ENCODE measurements around the gene TWF1. TPM values are rescaled to one million over a fixed set of nuclear protein-coding genes. Genes with fewer than 3 reads are reported as not detected.

TWF1 gene
- total RNA-seq (2014; rRNA removed) (167 and 226 TPM in 2 replicates), Bru-seq, nascent RNA (percentile 96 among the genes with signal in this experiment), BruChase-seq, experiment 1, labeled RNA remaining after a 6-hour chase (percentile 98 among the genes with signal in this experiment), BruChase-seq, experiment 2, labeled RNA remaining after a 2-hour chase (percentile 97 among the genes with signal in this experiment)
- long read RNA-seq, transcript TWF1-201 (9 exons, 3,045 nt): major isoform, 383 of 469 reads
- long read RNA-seq, partial matches to known transcripts: 23 of 469 reads
- long read RNA-seq, other reads (novel, unspliced or antisense): 56 of 469 reads

GRCh38 chr12:43805860-43806736 is at the start of gene TWF1:
Gene TWF1, minus strand, starts transcription at chr12:43806317. Its CDS starts 72 bp downstream, at chr12:43806245.
- no peaks in the 10 kb centered on the region for H3K27me3 ChIP-seq (ENCODE audit: low read length)
- H3K36me3 ChIP-seq (ENCODE audit: low read depth, low read length): peaks cover 13% of the 10 kb centered on the region
- no peaks in the 10 kb centered on the region for H3K9me3 ChIP-seq (ENCODE audit: low read length)
- H3K9ac ChIP-seq (ENCODE audit: low read length): peak within 1 kb of the TSS; percentile 90
- intact Hi-C loops (cut with micrococcal nuclease): no loop called here
- peaks cover 51% of the 10 kb centered on the region for H3K79me2 ChIP-seq (ENCODE audit: low read length)
- H3K4me3 ChIP-seq (ENCODE audit: low read length): peak within 1 kb of the TSS; percentile 91
- peak within 1 kb of the TSS; percentile 96 for H3K4me2 ChIP-seq (ENCODE audit: low read length)
- ChIA-PET POLR2A (ENCODE audit: unreplicated experiment) (interaction anchor here (0.6 to 1.2 kb wide), 3 partner anchors 9 to 75 kb away, joined by 4 to 7 read pairs (median 6); no protein-coding TSS in a partner anchor), CTCF (interaction anchor here (0.7 to 1.1 kb wide), 2 partner anchors 9 to 76 kb away, joined by 3 to 4 read pairs; no protein-coding TSS in a partner anchor)
- H3F3A ChIP-seq (ENCODE audit: low read length, unreplicated experiment): no peaks in the 10 kb centered on the region
- peaks cover 23% of the 10 kb centered on the region; the same call in 1 of the 2 replicates for H4K20me1 ChIP-seq (ENCODE audit: low read length)
- TF ChIP-seq EZH2 (IDR thresholded peaks at IDR 0.05; ENCODE audit: low read length, unreplicated experiment): no peak
- TF ChIP-seq CTCF (conservative IDR thresholded peaks at IDR 0.05; ENCODE audit: low read depth, low read length): peak; percentile 27; the same call in 1 of the 2 replicates
- BruUV-seq (replicated peaks): no TSS peak
- DNase-seq: peak; percentile 85
- peak; percentile 93 for ATAC-seq
- peaks cover 23% of the 10 kb centered on the region for H3K4me1 ChIP-seq (ENCODE audit: insufficient read depth, low read length)
- H3K27ac ChIP-seq (ENCODE audit: low read length): peak within 1 kb of the TSS; percentile 71
- no peaks in the 10 kb centered on the region for H3K9me2 ChIP-seq (replicated peaks; ENCODE audit: low read length)
- peak within 1 kb of the TSS; percentile 94 for H2AFZ ChIP-seq (ENCODE audit: low read length)

GRCh38 chr12:43852744-43853143 is 46.6 kb upstream of the TWF1 start:
- H3K4me1 ChIP-seq (ENCODE audit: insufficient read depth, low read length): 0 out of 2 replicates have a peak, but pooled peaks cover 4% of the 10 kb centered on the region

More at GRCh38 chr12:43852744-43853143, 46.6 kb upstream of the TWF1 start:
- no peaks in the 10 kb centered on the region for H3K9me3 ChIP-seq (ENCODE audit: low read length)
- H3K36me3 ChIP-seq (ENCODE audit: low read depth, low read length): peaks cover 9% of the 10 kb centered on the region; the same call in 1 of the 2 replicates
- intact Hi-C loops (cut with micrococcal nuclease): no loop called here
- ATAC-seq: peak; percentile 46
- H4K20me1 ChIP-seq (ENCODE audit: low read length): no peaks in the 10 kb centered on the region
- H3K9ac ChIP-seq (ENCODE audit: low read length): no peak overlapping the region
- H3K9me2 ChIP-seq (replicated peaks; ENCODE audit: low read length): no peaks in the 10 kb centered on the region
- H2AFZ ChIP-seq (ENCODE audit: low read length): no peak overlapping the region
- no peak overlapping the region for H3K4me2 ChIP-seq (ENCODE audit: low read length)
- no TSS peak for BruUV-seq (replicated peaks)
- ChIA-PET CTCF (interaction anchor here (0.6 kb wide), 1 partner anchor 71 kb away, joined by 3 read pairs; no protein-coding TSS in a partner anchor), POLR2A (ENCODE audit: unreplicated experiment) (no interaction called here)
- TF ChIP-seq CTCF (conservative IDR thresholded peaks at IDR 0.05; ENCODE audit: low read depth, low read length) (no peak), EZH2 (IDR thresholded peaks at IDR 0.05; ENCODE audit: low read length, unreplicated experiment) (no peak), EZH2phosphoT487 (IDR thresholded peaks at IDR 0.05; ENCODE audit: borderline replicate concordance, low read length) (no peak)
- H3K4me3 ChIP-seq (ENCODE audit: low read length): no peak overlapping the region
- H3K79me2 ChIP-seq (ENCODE audit: low read length): no peaks in the 10 kb centered on the region
- H3K27me3 ChIP-seq (ENCODE audit: low read length): no peaks in the 10 kb centered on the region
- H3K27ac ChIP-seq (ENCODE audit: low read length): no peak overlapping the region
- H3F3A ChIP-seq (ENCODE audit: low read length, unreplicated experiment): no peaks in the 10 kb centered on the region
- DNase-seq: peak; percentile 19

All from PC-3 (cell line).